HG03139 (cell line): ENCODE results near the gene PTPRK.

Experiments
- ATAC-seq: cut with Tn5 transposase; IDR thresholded peaks from one replicate; pipeline ENCODE4 v1.9.1; 2021; ENCODE audit not compliant: unreplicated experiment

The PTPRK gene

DNA sequence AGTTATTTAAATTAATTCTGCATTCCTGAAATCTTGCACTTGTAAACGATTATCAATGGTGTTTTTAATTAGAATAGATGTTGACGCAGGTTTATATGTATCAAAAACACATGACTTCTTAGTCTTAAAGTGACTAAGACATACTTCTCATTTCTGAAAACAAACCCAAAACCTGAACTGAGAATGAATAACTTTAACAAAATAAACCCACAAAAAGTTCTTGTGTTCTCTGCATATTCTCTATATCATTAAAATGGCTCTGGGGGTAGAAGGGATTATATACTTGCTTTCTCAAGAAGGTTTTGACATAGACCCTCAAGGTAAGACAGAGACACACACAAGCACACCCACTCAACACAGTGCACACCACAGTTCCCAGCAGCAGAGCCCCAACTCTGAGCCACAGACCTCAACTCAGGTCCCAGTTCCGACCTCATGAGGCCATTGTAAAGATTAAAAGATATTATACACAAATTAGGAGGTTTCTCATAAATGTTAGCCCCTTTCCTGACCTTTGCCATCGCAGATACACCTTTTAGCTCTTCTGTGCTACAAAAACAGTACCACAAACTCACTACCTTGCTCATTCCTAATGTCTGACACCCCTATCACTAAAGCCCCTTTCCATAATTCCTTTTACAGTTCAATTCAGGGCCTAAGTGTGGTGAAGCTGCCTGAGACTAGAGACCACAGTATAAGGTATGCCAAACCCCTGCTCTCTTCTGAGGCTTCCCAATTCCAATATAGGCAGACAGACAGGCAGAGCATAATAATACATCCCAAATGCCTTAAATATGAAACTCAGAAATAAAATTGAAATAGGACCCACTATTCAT is 267.8 kb downstream of the PTPRK start:
- no peak for ATAC-seq

DNA sequence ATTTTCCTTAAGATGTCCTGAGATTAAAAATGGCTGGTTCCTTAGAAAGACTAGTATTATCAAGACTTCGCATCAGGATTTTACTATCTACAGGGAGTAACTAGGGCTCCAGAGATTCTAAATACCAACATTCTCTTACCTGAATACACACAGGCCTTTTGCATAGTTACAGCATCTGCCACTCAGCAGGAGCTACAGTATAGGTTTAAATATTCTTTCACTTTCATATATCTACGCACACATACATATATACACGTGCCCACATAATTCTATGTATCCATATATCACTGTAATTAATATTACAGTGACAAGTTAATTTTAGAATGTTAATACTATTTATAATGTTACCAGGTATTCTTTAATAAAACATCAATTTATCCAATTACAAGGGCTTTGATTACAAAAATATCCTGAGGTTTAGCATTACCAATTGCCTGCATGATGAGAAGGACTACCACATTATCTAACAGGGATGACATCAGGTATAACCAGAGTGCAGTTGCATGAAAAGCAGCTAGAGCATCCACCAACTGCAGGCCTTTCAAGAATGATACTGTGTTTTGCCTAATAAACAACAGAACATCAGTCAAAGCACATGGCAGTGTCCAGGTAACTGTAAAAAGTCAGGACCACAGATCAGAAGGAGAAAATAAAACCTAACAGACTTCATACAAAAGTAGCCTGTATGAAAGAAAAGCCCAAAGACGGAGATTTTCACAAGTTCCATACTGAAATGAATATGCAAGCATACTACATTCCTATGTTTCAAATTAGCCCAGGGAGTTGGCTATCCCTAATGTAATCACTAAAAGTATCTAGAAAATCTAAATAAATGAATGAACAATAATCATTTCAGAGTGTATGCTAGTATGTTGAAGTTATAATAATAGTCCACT is 268.7 kb downstream of the PTPRK start:
- no peak for ATAC-seq

DNA sequence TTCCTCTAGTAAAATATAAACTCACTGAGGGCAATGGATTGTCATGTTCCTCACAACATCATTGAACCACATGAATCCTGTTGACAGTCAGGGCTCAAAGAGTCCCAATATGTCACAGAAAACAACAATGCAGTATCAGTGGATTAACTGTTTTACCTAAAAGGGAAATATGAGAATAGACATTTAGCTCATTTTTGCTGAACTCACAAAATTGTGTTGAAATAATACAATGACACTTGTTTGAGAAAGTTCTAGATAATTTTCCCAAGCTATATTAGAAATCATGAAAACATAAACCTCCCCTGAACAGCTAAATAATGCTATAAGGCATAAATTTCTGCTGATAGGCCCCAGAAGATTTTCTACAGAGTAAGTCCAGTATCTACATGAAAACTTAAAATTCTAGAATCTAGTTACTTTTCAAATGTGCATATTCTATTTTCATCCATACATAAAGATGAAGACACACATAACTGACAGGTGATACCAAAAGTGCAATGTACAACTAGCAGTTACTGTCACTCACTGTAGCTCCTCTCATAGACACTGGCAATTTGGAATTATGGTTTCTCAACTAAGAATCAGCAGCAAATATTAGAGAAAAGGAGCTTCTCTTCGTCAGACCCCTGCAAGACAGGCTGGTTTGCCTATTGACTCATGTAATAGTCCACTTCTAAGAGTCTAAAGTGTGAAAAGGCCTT is 269.9 kb downstream of the PTPRK start:
- no peak for ATAC-seq

DNA sequence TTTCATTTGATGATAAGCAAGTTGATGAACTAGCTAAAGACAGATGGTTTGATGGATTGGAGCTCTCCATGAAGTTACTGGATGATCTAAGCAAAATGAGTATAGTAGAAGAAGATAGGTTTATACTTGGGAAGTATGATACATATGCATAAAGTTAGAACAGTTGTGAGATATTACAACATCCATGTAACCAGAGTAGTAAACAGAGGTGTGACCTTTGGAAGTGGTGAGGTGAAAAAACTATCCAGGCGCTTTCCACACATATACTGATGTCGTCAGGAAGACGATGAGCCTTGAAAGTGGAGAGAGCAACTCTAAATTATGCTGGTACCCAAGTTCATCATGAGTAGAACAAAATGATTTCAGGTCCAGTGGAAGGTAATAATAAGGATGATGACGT is 271.0 kb downstream of the PTPRK start:
- ATAC-seq, result no peak

DNA sequence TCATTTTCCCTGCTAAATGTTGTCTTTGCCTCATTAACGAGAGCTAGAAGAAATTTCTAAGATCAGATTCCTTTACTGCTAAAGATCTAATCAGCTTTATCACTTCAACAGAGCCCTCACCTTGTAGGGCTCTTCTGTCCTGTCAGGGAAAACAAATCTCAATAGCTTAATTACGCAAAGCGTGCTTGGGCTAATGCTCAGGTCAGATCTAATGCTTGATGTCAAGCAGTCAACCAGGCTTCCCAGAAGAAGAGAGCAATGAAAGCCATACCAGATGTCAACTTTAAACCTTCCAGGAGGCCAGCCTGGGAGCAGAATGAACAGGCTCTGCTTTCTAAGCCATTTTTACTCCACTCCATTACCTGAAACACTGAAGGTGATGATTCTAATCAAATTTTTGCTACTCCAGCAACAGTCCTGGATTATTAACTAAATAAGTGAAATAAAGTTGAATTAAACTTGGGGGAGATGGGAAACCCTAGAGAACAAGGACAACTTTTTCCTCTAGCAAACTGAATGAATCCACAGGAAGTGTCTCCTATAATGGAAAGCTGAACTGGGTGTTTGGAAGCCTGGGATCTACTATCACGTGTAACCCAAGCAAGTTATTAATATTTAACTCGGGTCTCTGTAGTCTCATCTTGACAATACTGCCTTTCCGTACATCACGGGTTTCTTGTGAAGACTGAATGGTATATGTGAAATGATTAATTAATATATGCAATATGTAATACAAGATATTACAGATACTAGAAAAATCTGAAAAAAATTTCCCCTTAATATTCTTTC is 273.7 kb downstream of the PTPRK start:
- no peak for ATAC-seq

DNA sequence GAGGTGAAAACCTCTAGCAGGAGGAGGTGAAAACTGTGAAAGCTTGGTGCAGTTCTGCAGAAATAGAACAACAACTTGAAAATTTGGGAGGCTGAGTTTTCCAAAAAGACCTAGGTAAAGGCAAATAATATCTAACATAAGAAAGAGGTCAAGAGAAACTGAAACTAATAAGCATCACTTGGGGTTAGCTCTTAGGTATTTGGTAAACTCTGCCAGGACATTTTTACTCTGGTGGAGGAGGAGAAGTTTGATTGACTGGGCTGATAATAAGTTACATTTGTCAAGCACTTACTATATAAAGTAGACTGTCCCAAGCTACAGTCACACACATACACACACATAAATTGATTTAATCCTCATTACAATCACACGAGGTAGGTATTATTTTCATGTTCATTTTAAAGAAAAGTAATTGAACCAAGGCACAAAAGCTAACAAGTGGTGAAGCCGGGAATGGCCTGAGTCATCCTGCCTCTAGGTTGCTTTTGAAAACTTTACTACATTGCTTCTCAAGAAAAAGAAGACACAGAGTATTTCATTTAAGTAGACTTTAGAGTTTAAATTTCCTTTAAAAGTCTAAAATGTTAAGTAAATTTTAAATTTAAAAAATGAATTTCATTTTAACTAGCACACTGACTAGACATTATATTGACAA is 275.5 kb downstream of the PTPRK start:
- ATAC-seq, result no peak

DNA sequence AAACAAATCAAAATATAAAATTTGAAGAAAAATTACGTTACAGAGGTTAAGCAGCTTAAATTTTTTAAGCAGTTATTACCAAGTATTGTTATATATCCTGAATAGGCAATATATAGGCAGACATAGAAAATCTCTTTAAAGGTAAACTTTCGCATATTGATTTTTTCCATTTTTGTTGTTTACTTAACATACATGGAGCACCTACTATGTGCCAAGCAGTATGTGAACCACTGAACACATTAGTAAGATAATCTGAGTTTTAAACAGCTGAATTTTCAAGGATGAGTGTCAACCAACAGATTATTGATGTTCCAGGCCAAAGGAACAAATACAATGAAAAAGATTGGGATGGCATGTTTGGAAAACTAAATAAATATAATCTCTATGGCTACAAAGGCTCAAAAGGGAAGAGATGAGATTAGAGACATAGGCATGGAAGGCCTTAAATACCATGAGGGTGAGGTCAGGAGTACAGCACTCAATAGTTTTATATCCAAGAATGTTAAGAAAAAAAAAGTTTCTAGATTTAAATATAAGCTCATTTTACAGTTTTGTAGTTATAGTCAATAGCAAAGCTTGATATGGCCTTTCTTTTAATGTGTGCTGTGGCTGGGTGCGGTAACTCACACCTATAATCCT is 277.5 kb downstream of the PTPRK start:
- no peak for ATAC-seq

DNA sequence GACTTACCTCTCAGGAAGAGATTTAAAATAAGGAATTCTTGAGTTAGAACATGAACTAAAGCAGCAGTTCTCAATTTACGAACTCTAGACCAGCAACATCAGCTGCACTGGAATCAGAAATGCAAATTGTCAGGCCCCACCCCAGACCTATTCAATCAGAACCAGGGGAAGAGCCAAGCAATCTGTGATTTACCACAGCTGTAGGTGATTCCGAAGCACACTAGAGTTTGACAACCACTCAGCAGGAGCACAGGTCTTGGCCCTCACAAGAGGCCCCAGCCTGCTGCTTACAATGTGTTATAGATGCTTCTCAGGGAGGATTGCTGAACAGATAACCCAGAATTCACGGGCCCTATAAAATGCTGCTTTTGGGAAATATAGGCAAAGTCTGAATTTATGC is 279.2 kb downstream of the PTPRK start:
- ATAC-seq, result peak; percentile 45

DNA sequence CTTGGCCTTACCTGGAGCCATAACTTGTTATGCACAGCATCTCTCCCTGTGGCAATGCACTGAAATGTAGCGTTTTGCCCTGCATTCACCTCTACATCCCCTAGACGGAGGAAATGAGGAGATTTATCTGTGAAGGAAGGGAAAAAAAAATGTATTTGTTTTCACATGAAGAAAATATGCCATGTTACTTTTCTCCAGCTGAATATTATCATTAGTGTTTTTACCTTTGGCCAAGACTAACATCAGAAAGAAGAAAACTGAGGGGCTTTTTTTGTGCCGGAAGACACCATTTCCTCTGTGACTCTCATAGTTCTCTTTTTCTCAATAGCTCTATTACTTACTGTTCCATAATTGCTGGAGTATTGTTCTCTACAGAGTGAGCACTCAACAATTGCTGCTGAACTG is 280.4 kb downstream of the PTPRK start:
- ATAC-seq, result peak; percentile 58

DNA sequence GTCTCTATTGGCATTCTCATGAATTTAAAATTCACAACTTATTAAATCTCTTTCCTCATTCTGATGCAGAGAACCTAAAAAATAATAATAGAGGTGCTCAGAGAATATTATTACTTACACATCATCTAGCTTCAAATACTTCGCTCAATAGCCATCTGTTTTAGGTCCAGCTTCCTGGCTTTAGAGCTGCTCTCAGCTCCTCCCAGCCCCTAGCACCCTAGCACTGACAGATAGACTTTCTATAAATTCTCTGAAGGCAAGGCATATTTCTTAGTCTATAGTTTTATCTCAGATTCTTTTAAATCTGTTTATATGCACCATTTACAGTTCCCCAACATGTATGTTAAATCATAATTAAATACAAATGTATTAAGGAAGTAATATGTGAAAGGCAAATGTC is 281.3 kb downstream of the PTPRK start:
- no peak for ATAC-seq

DNA sequence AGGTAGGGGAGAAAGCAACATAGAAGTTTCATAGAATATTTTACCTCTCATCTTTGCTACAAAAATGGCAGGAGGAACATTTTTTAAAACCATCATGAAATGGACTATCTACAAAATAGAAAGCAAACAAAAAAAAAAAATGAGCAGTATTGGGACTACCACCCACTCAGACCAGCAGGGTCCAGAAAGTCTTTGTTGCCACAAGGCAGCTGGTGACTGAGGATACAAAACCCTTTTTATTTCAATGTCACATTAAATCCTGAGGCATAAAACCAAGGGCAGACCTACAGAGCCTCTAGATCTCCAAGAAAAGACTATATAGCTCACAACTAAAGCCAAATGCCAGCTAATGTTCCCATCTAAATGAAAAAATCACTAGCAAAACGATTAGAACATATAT is 282.2 kb downstream of the PTPRK start:
- no peak for ATAC-seq

DNA sequence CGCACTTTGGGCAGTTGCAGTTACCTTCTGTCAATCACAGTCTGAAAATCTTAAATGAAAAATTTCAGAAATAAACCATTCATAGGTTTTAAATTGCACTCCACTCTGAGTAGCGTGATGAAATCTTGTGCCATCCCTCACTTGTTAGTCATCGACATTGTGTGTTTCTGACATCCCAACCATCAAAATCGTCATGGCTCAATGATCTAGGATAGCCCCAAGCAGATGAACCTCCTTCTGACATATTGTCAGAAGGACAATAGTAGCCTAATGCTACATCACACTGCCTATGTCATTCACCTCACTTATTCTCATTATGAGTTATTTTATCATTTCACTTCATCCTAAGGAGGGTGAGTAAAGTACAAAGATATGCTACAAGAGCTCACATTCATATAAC is 284.8 kb downstream of the PTPRK start:
- ATAC-seq, result no peak

DNA sequence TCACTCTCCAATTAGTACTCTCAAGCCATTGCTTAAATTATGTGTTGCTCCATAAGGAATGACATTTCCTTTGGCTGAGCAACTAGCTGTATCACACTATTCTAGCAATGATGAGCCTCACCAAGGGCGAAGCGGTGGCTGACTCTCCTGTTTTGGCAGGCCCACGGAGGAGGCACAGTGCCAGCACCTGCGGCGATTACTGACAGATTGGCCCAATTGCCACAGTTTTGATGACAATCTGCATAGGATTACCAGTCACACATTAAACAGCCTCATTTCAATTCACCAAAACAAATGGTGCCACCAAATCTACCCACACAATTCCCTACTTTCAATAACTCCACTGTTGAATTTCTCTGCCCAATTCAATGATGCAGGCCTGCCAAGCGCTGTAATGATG is 286.9 kb downstream of the PTPRK start:
- ATAC-seq, result no peak

DNA sequence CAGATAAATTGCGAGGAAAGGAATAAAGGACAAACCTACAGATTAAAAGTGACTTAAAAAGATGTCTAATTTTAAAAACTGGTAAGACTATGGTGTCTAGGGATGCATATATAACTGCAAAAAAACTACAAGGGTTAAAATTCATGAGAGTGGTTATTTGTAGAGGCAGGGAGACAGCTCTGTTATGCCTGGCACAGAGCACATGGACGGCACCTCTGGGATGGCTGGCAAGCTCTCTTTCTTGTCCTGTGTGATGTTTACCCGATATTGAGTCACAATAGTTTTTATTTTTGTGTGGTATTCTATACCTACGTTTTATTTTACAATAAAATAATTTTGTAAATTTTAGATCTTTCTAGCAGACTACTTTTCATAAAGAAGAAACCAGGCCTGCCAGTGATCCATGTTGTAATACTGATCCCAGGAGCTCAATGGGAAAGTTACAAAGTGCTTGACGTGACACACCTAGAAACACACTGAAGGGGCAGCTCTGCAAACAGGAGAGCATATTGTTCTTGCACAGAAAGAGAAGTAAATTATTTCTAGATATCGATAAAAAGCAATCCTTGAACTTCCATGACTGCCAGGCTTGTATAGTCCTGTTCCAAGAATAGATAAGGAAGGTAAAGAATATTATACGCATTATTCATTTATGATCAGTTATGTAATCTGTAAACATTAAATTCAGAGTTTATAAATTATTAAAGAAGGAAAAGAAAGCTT is 290.0 kb downstream of the PTPRK start:
- no peak for ATAC-seq

DNA sequence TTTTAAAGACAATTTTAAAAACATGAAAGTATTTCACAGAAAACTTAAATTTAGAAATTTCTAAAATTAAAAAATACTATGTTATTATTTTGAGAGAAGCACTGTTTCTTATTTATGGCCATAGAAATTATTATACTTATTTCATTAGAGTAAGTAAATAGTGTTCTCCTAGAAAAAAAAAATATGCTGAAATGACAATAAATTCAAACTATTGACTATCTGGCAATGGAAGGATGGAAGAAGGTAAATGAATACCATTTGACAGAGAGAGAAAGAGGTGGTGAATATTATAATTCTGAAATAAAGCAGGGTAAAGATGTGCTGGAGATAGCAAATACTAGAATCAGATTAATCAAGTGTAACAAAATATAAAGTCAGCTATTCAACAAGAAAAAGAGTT is 294.8 kb downstream of the PTPRK start:
- no peak for ATAC-seq

DNA sequence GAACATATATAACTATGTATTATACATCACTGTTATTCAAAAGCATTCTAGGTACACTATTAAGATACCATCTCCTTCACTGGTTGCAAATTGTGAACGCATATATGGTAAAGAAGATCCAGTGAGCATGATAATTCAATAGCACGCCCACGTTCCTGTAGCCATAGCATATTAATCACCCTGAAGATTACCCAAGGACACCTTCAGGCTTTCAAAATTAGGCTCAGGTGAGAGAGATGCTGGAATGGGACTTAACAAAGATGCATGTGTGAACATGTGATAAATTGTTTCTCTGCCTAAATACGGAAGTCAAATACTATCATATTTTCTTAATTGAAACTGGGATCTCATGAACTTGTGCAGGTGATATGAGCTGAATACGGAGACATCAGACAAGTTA is 303.5 kb downstream of the PTPRK start:
- ATAC-seq, result no peak

DNA sequence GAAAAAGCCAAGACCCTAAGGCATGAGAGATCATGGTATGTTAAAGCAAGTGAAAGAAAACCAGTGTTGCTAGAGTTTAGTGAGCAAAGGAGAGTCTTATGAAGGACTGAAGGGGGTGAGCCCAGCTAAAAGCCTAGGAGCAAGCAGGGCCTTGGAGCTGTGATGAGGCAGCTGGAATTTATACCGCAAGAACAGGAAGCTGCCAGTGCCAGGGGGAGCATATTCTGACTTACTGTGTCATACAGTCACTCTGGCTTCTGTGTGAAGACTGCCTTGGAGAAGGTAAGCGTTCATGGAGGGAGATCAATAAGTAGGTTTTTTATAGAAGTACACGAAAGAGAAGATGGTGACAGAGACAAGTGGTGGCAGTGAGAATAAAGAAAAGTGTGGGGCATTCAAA is 310.6 kb downstream of the PTPRK start:
- no peak for ATAC-seq

DNA sequence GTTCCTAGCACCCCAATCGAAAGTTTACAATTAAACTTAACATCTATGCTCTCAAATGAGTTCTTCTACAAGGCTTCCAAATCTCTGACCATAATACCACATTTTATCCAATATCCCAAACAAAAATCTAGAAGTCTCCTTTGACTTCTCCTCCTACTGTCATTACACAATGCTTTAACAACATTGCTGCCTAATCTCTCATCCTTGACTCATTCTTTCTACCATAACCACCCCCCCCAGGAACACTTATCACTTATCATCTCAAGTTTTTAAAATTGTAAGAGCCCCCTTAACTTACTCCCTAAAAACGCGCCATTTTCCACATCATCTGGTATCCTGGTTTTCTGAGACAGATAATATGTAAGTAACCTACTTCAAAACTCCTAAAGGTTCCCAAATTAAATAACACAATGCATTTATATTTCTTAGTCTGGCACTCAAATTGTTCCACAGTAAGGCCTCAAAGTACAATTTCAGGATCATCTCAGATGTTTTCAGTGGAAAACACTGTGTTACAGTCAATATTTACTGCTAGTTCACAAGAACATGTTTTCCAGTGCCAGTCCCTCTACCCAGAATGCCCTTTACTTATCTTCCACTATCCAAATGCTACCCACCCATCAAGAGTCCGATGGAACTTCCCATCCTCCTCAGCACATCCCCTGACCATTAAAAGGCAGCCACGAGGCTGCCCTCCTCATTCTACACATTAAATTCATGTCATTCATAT is 311.4 kb downstream of the PTPRK start:
- no peak for ATAC-seq
